ENCODE measurements around the gene KCTD18. TPM values are rescaled to one million over a fixed set of nuclear protein-coding genes. Genes with fewer than 3 reads are reported as not detected.

Gene KCTD18
- total and polyA plus RNA-seq, 2 donors from 2014 or later = 8.5 to 12.6 TPM

- Histone ChIP-seq H3K36me3 (ENCODE audit: control insufficient read depth in 2 of 3, insufficient read depth in 3 of 3, low read length in 3 of 3) (peaks cover 4 to 8% (median 7%) of the 10 kb centered on the region in 3 donors), H3K9ac (ENCODE audit: low read length in 3 of 3) (no peak overlapping the region), H3K4me3 (ENCODE audit: low read length in 3 of 3) (no peak overlapping the region), H3K9me3 (ENCODE audit: control insufficient read depth in 2 of 3, insufficient read depth in 1 of 3, low read length in 3 of 3) (no peaks in the 10 kb centered on the region), H3K27ac (ENCODE audit: low read depth in 2 of 2, low read length in 2 of 2) (no peak overlapping the region), H3K4me1 (ENCODE audit: control insufficient read depth in 2 of 3, insufficient read depth in 2 of 3, low read depth in 1 of 3, low read length in 3 of 3) (no peaks in the 10 kb centered on the region), H3K27me3 (ENCODE audit: control insufficient read depth, insufficient read depth, low read length) (no peaks in the 10 kb centered on the region)
- intact Hi-C loops (cut with DNase I) = no loop called here
- DNase-seq = no peak
- no peak for FAIRE-seq
- TF ChIP-seq CTCF (IDR thresholded peaks at IDR 0.05; ENCODE audit: borderline replicate concordance, extremely low read depth, insufficient read depth) = no peak
Measured at GRCh38 chr2:200439981-200440380, 69.9 kb downstream of the KCTD18 start.

Other genes starting within 250 kb of the KCTD18 start
- 166 TPM for gene SPATS2L, start 203.4 kb downstream of the KCTD18 start, total RNA-seq
- 86.1 TPM for gene SPATS2L, start 203.4 kb downstream of the KCTD18 start, polyA plus RNA-seq (ENCODE audit: insufficient read depth, low read depth, low replicate concordance)
- 1.7 TPM for gene SGO2, start 16.1 kb upstream of the KCTD18 start, total RNA-seq
- 0.69 TPM for gene SGO2, start 16.1 kb upstream of the KCTD18 start, polyA plus RNA-seq (ENCODE audit: insufficient read depth, low read depth, low replicate concordance)
- 38.6 TPM for gene AOX1, start 75.9 kb upstream of the KCTD18 start, total RNA-seq
- 43.7 TPM for gene AOX1, start 75.9 kb upstream of the KCTD18 start, polyA plus RNA-seq (ENCODE audit: insufficient read depth, low read depth, low replicate concordance)